ENCODE measurements around the gene RHD.
"Not testable (repeated sequence)": the region's sequence is repeated elsewhere in the genome, so short reads cannot be mapped to it uniquely, and the experiment has no call there.

GRCh38 chr1:25378367-25378766 lies 106.1 kb downstream of the RHD start:
- TF ChIP-seq CTCF (conservative IDR thresholded peaks at IDR 0.05; ENCODE audit: low read depth, low read length); CEBPB (IDR thresholded peaks at IDR 0.05; ENCODE audit: low read depth, low read length); POLR2A (IDR thresholded peaks at IDR 0.05; ENCODE audit: low read depth, low read length); MAZ (IDR thresholded peaks at IDR 0.05; ENCODE audit: borderline replicate concordance, low read depth, low read length); RAD21 (IDR thresholded peaks at IDR 0.05; ENCODE audit: low read length); CHD1 (IDR thresholded peaks at IDR 0.05; ENCODE audit: low read depth, low read length); USF2 (IDR thresholded peaks at IDR 0.05; ENCODE audit: low read depth, low read length); RFX5 (IDR thresholded peaks at IDR 0.05; ENCODE audit: low read depth, low read length); MAFK (IDR thresholded peaks at IDR 0.05; ENCODE audit: low read depth, low read length): not testable (repeated sequence)
- TF ChIP-seq, protein P1, sequence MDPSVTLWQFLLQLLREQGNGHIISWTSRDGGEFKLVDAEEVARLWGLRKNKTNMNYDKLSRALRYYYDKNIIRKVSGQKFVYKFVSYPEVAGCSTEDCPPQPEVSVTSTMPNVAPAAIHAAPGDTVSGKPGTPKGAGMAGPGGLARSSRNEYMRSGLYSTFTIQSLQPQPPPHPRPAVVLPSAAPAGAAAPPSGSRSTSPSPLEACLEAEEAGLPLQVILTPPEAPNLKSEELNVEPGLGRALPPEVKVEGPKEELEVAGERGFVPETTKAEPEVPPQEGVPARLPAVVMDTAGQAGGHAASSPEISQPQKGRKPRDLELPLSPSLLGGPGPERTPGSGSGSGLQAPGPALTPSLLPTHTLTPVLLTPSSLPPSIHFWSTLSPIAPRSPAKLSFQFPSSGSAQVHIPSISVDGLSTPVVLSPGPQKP (IDR thresholded peaks at IDR 0.05; ENCODE audit: borderline replicate concordance, low read depth, low read length), result not testable (repeated sequence)

Measured in IMR-90 (cell line).